ENCODE measurements around the gene RAB36.

DNA sequence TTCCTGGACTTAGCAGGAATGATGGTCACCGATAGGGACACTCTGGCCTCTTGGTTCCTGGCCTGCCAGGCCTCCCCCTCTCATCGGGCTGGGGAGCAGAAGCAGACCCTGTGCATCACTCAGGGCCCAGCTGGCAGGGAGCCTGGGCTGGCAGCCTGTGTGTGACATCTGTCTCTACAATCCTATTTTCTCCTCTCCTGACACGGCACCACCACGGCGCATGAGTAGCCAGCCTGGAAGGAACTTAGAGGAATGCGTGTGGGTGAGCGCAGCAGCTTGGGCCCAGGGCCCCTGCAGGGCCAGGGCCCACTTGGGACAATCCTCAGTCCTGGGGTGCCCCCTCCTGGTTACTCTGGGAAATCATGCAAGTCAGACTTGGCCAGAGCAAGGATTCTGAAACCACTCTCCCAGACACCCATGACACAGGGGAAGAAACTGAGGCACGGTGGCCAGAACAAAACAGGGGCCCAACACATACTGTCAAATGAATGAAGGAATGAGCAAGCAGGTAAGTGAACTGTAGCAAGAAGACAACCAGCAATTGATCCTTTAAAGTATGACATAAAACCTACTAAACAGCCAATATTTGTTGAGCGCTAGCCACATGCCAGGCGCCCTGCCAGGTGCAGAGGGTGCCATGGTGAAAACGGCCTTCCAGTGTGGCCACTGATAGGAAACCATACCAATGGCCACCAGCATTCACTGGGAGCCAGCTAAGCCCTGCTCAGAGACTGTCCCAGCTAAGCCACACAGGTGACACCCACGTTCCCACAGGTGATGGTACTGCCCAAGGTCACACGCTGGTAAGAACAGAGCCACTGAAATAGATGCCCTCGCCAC is 16.8 kb upstream of the RAB36 start:
- TF ChIP-seq POLR2A (IDR thresholded peaks at IDR 0.05), result no peak
- TF ChIP-seq, protein P1, sequence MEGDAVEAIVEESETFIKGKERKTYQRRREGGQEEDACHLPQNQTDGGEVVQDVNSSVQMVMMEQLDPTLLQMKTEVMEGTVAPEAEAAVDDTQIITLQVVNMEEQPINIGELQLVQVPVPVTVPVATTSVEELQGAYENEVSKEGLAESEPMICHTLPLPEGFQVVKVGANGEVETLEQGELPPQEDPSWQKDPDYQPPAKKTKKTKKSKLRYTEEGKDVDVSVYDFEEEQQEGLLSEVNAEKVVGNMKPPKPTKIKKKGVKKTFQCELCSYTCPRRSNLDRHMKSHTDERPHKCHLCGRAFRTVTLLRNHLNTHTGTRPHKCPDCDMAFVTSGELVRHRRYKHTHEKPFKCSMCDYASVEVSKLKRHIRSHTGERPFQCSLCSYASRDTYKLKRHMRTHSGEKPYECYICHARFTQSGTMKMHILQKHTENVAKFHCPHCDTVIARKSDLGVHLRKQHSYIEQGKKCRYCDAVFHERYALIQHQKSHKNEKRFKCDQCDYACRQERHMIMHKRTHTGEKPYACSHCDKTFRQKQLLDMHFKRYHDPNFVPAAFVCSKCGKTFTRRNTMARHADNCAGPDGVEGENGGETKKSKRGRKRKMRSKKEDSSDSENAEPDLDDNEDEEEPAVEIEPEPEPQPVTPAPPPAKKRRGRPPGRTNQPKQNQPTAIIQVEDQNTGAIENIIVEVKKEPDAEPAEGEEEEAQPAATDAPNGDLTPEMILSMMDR (IDR thresholded peaks at IDR 0.05), result peak; percentile 67 to 89 (median 73)
